Vagina (tissue), 2 donors: Measurements from ENCODE around the gene RUVBL1. TPM values are rescaled to one million over a fixed set of nuclear protein-coding genes. Genes with fewer than 3 reads are reported as not detected.

ENCODE experiments used
- DNase-seq, 2 donors: peaks; one replicate each; pipeline ENCODE4 v3.0.0-alpha.2; 2017; ENCODE audit errors: extremely low spot score in 2 of 2
- H3K27ac ChIP-seq: fragments of 200-600 bp; sonication (generic); one replicate; pipeline ENCODE4 v1.5.1; 2019
- H3K27me3 ChIP-seq: fragments of 200-600 bp; sonication (generic); one replicate; pipeline ENCODE4 v1.5.1; 2019
- H3K36me3 ChIP-seq, 2 donors: fragments of 200-600 bp; sonication (generic); one replicate each; pipeline ENCODE4 v1.5.1; 2017 to 2019
- H3K4me1 ChIP-seq: fragments of 200-600 bp; sonication (generic); one replicate; pipeline ENCODE4 v1.5.1; 2019
- H3K4me3 ChIP-seq, 2 donors: fragments of 200-600 bp; sonication (generic); 1 replicate in 1 of 2; 2 replicates in 1 of 2; pipeline ENCODE4 v1.5.1; 2016 to 2019
- H3K9me3 ChIP-seq: fragments of 200-600 bp; sonication (generic); one replicate; pipeline ENCODE4 v1.5.1; 2019
- POLR2A ChIP-seq, 2 donors: fragments of 450-650 bp; IDR thresholded peaks; one replicate each; pipeline ENCODE4 v1.6.1; 2017; ENCODE audit warnings: antibody characterized with exemption in 2 of 2, mild to moderate bottlenecking in 2 of 2, moderate library complexity in 2 of 2
- POLR2AphosphoS5 ChIP-seq, 2 donors: sonication (generic); formaldehyde crosslinking; IDR thresholded peaks; one replicate each; pipeline ENCODE4 v1.9.0; 2017; ENCODE audit warnings: antibody characterized with exemption in 2 of 2, mild to moderate bottlenecking in 2 of 2, low read depth in 1 of 2; ENCODE audit not compliant: insufficient read depth in 1 of 2
- intact Hi-C: fragments of 100-400 bp; cut with DNase I; formaldehyde crosslinking; loops from one replicate; pipeline ENCODE4 v1.15.1; 2023
- total RNA-seq: library from RNA; depleted of rRNA; stranded (reverse); fragments of >200 nt; gene quantifications from one replicate; pipeline ENCODE4 v1.2.3, GENCODE V29; 2016
- TF ChIP-seq, protein P1 (sequence below), 3 experiments: fragments of 450-650 bp in 2 of 3; fragments of 200-600 bp in 1 of 3; sonication (generic) in 1 of 3; IDR thresholded peaks; one replicate each; pipeline ENCODE4 v1.5.1; 2017 to 2019; ENCODE audit warnings: antibody characterized with exemption in 3 of 3, mild to moderate bottlenecking in 2 of 3, moderate library complexity in 2 of 3

The RUVBL1 gene
- total RNA-seq, 1 donor from 2014 or later: 26.0 TPM

- TF ChIP-seq POLR2AphosphoS5 (IDR thresholded peaks at IDR 0.05; ENCODE audit: insufficient read depth in 1 of 2, low read depth in 1 of 2) (no peak), POLR2A (IDR thresholded peaks at IDR 0.05) (no peak)
- TF ChIP-seq, protein P1, sequence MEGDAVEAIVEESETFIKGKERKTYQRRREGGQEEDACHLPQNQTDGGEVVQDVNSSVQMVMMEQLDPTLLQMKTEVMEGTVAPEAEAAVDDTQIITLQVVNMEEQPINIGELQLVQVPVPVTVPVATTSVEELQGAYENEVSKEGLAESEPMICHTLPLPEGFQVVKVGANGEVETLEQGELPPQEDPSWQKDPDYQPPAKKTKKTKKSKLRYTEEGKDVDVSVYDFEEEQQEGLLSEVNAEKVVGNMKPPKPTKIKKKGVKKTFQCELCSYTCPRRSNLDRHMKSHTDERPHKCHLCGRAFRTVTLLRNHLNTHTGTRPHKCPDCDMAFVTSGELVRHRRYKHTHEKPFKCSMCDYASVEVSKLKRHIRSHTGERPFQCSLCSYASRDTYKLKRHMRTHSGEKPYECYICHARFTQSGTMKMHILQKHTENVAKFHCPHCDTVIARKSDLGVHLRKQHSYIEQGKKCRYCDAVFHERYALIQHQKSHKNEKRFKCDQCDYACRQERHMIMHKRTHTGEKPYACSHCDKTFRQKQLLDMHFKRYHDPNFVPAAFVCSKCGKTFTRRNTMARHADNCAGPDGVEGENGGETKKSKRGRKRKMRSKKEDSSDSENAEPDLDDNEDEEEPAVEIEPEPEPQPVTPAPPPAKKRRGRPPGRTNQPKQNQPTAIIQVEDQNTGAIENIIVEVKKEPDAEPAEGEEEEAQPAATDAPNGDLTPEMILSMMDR (IDR thresholded peaks at IDR 0.05): no peak
- no peaks in the 10 kb centered on the region for H3K27me3 ChIP-seq
- intact Hi-C loops: loop anchor here (10.0 kb wide), 1 partner anchor 411 kb away; the partner anchor contains the start of gene GATA2
- H3K9me3 ChIP-seq: no peaks in the 10 kb centered on the region
- H3K36me3 ChIP-seq: peaks cover 0 to 16% of the 10 kb centered on the region in 2 donors
- DNase-seq: no peak
- peaks cover 10% of the 10 kb centered on the region for H3K4me1 ChIP-seq
- H3K4me3 ChIP-seq: no peak overlapping the region
- peak overlapping the region; percentile 10 for H3K27ac ChIP-seq
Observed at GRCh38 chr3:128083980-128084674, 39.5 kb downstream of the RUVBL1 start.

DNA sequence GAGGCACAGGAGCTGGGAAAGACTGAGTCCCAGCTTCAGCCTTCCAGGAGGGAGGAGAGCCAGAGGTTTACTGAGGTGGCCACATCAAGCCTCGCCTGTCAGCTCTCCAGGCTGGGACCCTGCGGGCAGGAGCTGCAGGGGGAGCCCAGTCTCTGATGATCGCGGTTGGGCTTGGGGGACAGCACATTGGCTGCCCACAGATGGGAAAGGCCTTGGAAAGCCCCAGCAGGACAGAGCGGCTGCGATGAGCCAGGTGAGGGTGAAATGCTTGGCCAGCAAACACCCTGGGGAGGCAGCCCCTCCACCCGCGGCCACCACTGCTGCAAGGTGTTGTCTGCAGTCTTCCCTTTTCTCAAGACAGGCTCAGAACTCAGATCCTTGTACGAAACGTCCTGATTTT is 40.2 kb downstream of the RUVBL1 start:
- TF ChIP-seq, protein P1 (IDR thresholded peaks at IDR 0.05): no peak
- TF ChIP-seq POLR2AphosphoS5 (IDR thresholded peaks at IDR 0.05; ENCODE audit: insufficient read depth in 1 of 2, low read depth in 1 of 2) (no peak), POLR2A (IDR thresholded peaks at IDR 0.05) (no peak)
- no peak overlapping the region for H3K27ac ChIP-seq
- peaks cover 10% of the 10 kb centered on the region for H3K4me1 ChIP-seq
- no peak overlapping the region for H3K4me3 ChIP-seq
- H3K9me3 ChIP-seq: no peaks in the 10 kb centered on the region
- peaks cover 0 to 16% of the 10 kb centered on the region in 2 donors for H3K36me3 ChIP-seq
- intact Hi-C loops: loop anchor here (10.0 kb wide), 1 partner anchor 411 kb away; the partner anchor contains the start of gene GATA2
- no peaks in the 10 kb centered on the region for H3K27me3 ChIP-seq
- no peak for DNase-seq

DNA sequence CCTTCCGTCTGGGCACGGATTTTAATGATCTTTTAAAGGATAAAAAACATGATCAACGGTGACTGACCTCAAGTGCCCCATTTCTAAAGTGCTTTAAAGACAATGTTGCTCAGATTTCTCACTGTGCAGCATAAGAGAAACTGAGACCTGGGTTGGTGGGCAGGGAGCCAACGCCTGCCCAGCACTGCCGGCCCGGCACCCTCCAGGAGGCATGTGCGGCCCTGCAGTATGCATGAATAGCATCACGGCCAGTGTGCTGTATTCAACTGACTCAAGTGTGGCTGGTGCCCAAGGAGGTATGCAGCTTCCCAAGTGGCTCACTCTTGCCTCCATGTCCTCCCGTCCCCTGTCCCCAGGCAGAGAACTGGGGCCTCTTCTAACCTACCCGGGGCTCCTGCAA is 41.1 kb downstream of the RUVBL1 start:
- no peaks in the 10 kb centered on the region for H3K9me3 ChIP-seq
- H3K4me3 ChIP-seq: no peak overlapping the region
- intact Hi-C loops: loop anchor here (10.0 kb wide), 1 partner anchor 412 kb away; the partner anchor contains the start of gene GATA2
- no peak overlapping the region for H3K27ac ChIP-seq
- TF ChIP-seq POLR2AphosphoS5 (IDR thresholded peaks at IDR 0.05; ENCODE audit: insufficient read depth in 1 of 2, low read depth in 1 of 2): no peak
- TF ChIP-seq, protein P1 (IDR thresholded peaks at IDR 0.05): no peak
- TF ChIP-seq POLR2A (IDR thresholded peaks at IDR 0.05): no peak
- DNase-seq: no peak
- H3K36me3 ChIP-seq: peaks cover 0 to 16% of the 10 kb centered on the region in 2 donors
- no peaks in the 10 kb centered on the region for H3K27me3 ChIP-seq
- H3K4me1 ChIP-seq: peaks cover 11% of the 10 kb centered on the region

GRCh38 chr3:128081846-128082245 is 41.8 kb downstream of the RUVBL1 start:
- Histone ChIP-seq H3K27ac (no peak overlapping the region), H3K4me1 (peaks cover 17% of the 10 kb centered on the region), H3K36me3 (peaks cover 0 to 11% of the 10 kb centered on the region in 2 donors), H3K27me3 (no peaks in the 10 kb centered on the region), H3K4me3 (no peak overlapping the region), H3K9me3 (no peaks in the 10 kb centered on the region)
- TF ChIP-seq POLR2A (IDR thresholded peaks at IDR 0.05) (no peak), POLR2AphosphoS5 (IDR thresholded peaks at IDR 0.05; ENCODE audit: insufficient read depth in 1 of 2, low read depth in 1 of 2) (no peak)
- TF ChIP-seq, protein P1 (IDR thresholded peaks at IDR 0.05): no peak
- intact Hi-C loops: loop anchor here (10.0 kb wide), 1 partner anchor 413 kb away; the partner anchor contains the start of gene GATA2
- DNase-seq: no peak

DNA sequence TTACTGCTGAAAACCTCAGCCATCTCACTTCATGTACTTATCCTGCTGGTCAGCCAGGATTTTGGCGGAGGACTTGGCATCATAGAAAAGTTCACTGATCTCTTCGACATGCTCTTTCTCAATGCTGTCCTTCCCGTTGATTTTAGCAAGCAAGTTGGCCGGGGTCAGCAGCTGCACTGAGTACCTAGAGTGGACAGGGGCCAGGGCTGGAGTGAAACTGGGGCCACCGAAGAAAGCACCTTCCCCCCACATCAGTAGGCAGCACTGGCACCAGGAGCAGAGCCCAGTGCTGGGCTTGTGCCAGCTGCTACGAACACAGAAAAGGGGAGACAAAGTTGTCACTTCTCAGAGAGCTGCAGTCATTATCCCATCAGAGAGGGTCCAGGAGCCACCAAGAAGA is 42.4 kb downstream of the RUVBL1 start:
- peaks cover 17% of the 10 kb centered on the region for H3K4me1 ChIP-seq
- intact Hi-C loops: loop anchor here (10.0 kb wide), 1 partner anchor 414 kb away; the partner anchor contains the start of gene GATA2
- no peak overlapping the region for H3K27ac ChIP-seq
- H3K4me3 ChIP-seq: no peak overlapping the region
- H3K36me3 ChIP-seq: peaks cover 0 to 11% of the 10 kb centered on the region in 2 donors
- no peak for DNase-seq
- TF ChIP-seq, protein P1 (IDR thresholded peaks at IDR 0.05): no peak
- TF ChIP-seq POLR2A (IDR thresholded peaks at IDR 0.05): no peak
- no peak for TF ChIP-seq POLR2AphosphoS5 (IDR thresholded peaks at IDR 0.05; ENCODE audit: insufficient read depth in 1 of 2, low read depth in 1 of 2)
- H3K9me3 ChIP-seq: no peaks in the 10 kb centered on the region
- H3K27me3 ChIP-seq: no peaks in the 10 kb centered on the region
